Mesenchymal stem cell (in vitro differentiated cells and primary cell): Measurements from ENCODE around the gene IGSF21.

Experiments
- DNase-seq: peaks from one replicate; pipeline ENCODE4 v3.0.0-alpha.2; 2013
- H2AFZ ChIP-seq: one replicate; pipeline ENCODE4 v1.6.1; 2013; ENCODE audit warnings: low read depth, mild to moderate bottlenecking, control low read depth, inconsistent platforms, low read length, moderate library complexity
- H2AK5ac ChIP-seq: 2 replicates; pipeline ENCODE4 v1.6.1; 2013; ENCODE audit warnings: low read length, moderate library complexity, mild to moderate bottlenecking, inconsistent platforms; ENCODE audit not compliant: severe bottlenecking
- H2BK120ac ChIP-seq: one replicate; pipeline ENCODE4 v1.6.1; 2013; ENCODE audit warnings: low read depth, mild to moderate bottlenecking, inconsistent platforms, low read length, moderate library complexity
- H2BK12ac ChIP-seq, 2 experiments: one replicate each; pipeline ENCODE4 v1.6.1; 2013; ENCODE audit warnings: inconsistent platforms in 2 of 2, low read length in 2 of 2, mild to moderate bottlenecking in 2 of 2, moderate library complexity in 2 of 2, control low read depth in 1 of 2
- H2BK15ac ChIP-seq: one replicate; pipeline ENCODE4 v1.6.1; 2013; ENCODE audit warnings: mild to moderate bottlenecking, low read depth, inconsistent platforms; ENCODE audit not compliant: poor library complexity, severe bottlenecking
- H2BK5ac ChIP-seq: 2 replicates; pipeline ENCODE4 v1.6.1; 2013; ENCODE audit warnings: low read depth, mild to moderate bottlenecking, low read length, control low read depth, inconsistent platforms; ENCODE audit not compliant: poor library complexity, severe bottlenecking
- H3K14ac ChIP-seq, 2 experiments: one replicate each; pipeline ENCODE4 v1.6.1; 2013; ENCODE audit warnings: inconsistent platforms in 2 of 2, low read length in 2 of 2, control low read depth in 1 of 2, mild to moderate bottlenecking in 1 of 2, moderate library complexity in 1 of 2
- H3K18ac ChIP-seq, 2 experiments: one replicate each; pipeline ENCODE4 v1.6.1; 2013; ENCODE audit warnings: inconsistent platforms in 2 of 2, low read length in 2 of 2, control low read depth in 1 of 2, low read depth in 1 of 2, mild to moderate bottlenecking in 1 of 2
- H3K23ac ChIP-seq, 2 experiments: one replicate each; pipeline ENCODE4 v1.6.1; 2013; ENCODE audit warnings: inconsistent platforms in 2 of 2, low read length in 2 of 2, mild to moderate bottlenecking in 2 of 2, moderate library complexity in 2 of 2, control low read depth in 1 of 2
- H3K27ac ChIP-seq: 2 replicates; pipeline ENCODE4 v1.5.1; 2013; ENCODE audit warnings: mild to moderate bottlenecking, moderate library complexity, low read length, control low read depth, inconsistent platforms; ENCODE audit not compliant: poor library complexity, severe bottlenecking
- H3K27me3 ChIP-seq, 2 experiments: 2 replicates each; pipeline versions ENCODE4 v1.6.1 to v1.7.0; 2013; ENCODE audit warnings: low read length in 2 of 2, mild to moderate bottlenecking in 2 of 2, moderate library complexity in 2 of 2, control low read depth in 1 of 2, inconsistent platforms in 1 of 2; ENCODE audit not compliant: control insufficient read depth in 1 of 2, insufficient read depth in 1 of 2
- H3K36me3 ChIP-seq, 2 experiments: 2 replicates each; pipeline versions ENCODE4 v1.6.1 to v1.7.0; 2013; ENCODE audit warnings: low read length in 2 of 2, control low read depth in 1 of 2, inconsistent platforms in 1 of 2, low read depth in 1 of 2, mild to moderate bottlenecking in 1 of 2; ENCODE audit not compliant: insufficient read depth in 2 of 2, control insufficient read depth in 1 of 2
- H3K4ac ChIP-seq, 2 experiments: one replicate each; pipeline ENCODE4 v1.6.1; 2013; ENCODE audit warnings: inconsistent platforms in 2 of 2, low read length in 2 of 2, mild to moderate bottlenecking in 2 of 2, moderate library complexity in 2 of 2, control low read depth in 1 of 2, low read depth in 1 of 2
- H3K4me1 ChIP-seq: 2 replicates; pipeline ENCODE4 v1.6.1; 2013; ENCODE audit warnings: low read depth, low read length, control low read depth; ENCODE audit not compliant: control insufficient read depth, insufficient read depth
- H3K4me2 ChIP-seq: 2 replicates; pipeline ENCODE4 v1.6.1; 2013; ENCODE audit warnings: low read length, mild to moderate bottlenecking, inconsistent platforms; ENCODE audit not compliant: poor library complexity, severe bottlenecking
- H3K4me3 ChIP-seq, 2 experiments: 2 replicates each; pipeline versions ENCODE4 v1.5.1 to v1.7.0; 2013; ENCODE audit warnings: low read length in 2 of 2, mild to moderate bottlenecking in 2 of 2, control low read depth in 1 of 2, low read depth in 1 of 2; ENCODE audit not compliant: insufficient read depth in 1 of 2
- H3K79me1 ChIP-seq: replicated peaks from 2 replicates; pipeline ENCODE4 v1.6.1; 2013; ENCODE audit warnings: mild to moderate bottlenecking, control low read depth, low read length, inconsistent platforms; ENCODE audit not compliant: poor library complexity, severe bottlenecking
- H3K9ac ChIP-seq: 2 replicates; pipeline ENCODE4 v1.7.0; 2013; ENCODE audit warnings: mild to moderate bottlenecking, low read length, moderate library complexity
- H3K9me3 ChIP-seq: 2 replicates; pipeline ENCODE4 v1.7.0; 2013; ENCODE audit warnings: mild to moderate bottlenecking, low read length; ENCODE audit not compliant: control insufficient read depth
- H4K8ac ChIP-seq: one replicate; pipeline ENCODE4 v1.6.1; 2013; ENCODE audit warnings: inconsistent platforms, mild to moderate bottlenecking, low read length, moderate library complexity
- H4K91ac ChIP-seq: one replicate; pipeline ENCODE4 v1.6.1; 2013; ENCODE audit warnings: mild to moderate bottlenecking, low read length, inconsistent platforms
- WGBS: methylation state at CpG from one replicate; pipeline ENCODE4 v1.1.7; 2013; ENCODE audit warnings: mixed read lengths; 5-methylcytosine and 5-hydroxymethylcytosine counted together

IGSF21 gene

GRCh38 chr1:18340787-18341186, 233.2 kb downstream of the IGSF21 start:
- no peak overlapping the region for H2AK5ac ChIP-seq
- H4K91ac ChIP-seq: no peak overlapping the region
- H3K18ac ChIP-seq: no peak overlapping the region
- H3K4me1 ChIP-seq: no peaks in the 10 kb centered on the region
- no peak overlapping the region for H2BK120ac ChIP-seq
- whole genome bisulfite sequencing: 64% methylated on average over 2 of the region's 2 CpGs
- no peak overlapping the region for H2BK15ac ChIP-seq
- no peak overlapping the region for H3K4me3 ChIP-seq
- H3K9ac ChIP-seq: no peak overlapping the region
- no peak overlapping the region for H3K14ac ChIP-seq
- no peak overlapping the region for H3K27ac ChIP-seq
- no peak overlapping the region for H3K4ac ChIP-seq
- H3K9me3 ChIP-seq: no peaks in the 10 kb centered on the region
- H2BK12ac ChIP-seq: no peak overlapping the region
- no peak overlapping the region for H2BK5ac ChIP-seq
- no peak overlapping the region for H3K23ac ChIP-seq
- H3K27me3 ChIP-seq: peaks cover 0 to 21% of the 10 kb centered on the region in 2 experiments
- H3K36me3 ChIP-seq: no peaks in the 10 kb centered on the region
- no peak for DNase-seq
- H4K8ac ChIP-seq: no peak overlapping the region
- no peak overlapping the region for H3K4me2 ChIP-seq
- no peak overlapping the region for H2AFZ ChIP-seq
- H3K79me1 ChIP-seq: no peaks in the 10 kb centered on the region

DNA sequence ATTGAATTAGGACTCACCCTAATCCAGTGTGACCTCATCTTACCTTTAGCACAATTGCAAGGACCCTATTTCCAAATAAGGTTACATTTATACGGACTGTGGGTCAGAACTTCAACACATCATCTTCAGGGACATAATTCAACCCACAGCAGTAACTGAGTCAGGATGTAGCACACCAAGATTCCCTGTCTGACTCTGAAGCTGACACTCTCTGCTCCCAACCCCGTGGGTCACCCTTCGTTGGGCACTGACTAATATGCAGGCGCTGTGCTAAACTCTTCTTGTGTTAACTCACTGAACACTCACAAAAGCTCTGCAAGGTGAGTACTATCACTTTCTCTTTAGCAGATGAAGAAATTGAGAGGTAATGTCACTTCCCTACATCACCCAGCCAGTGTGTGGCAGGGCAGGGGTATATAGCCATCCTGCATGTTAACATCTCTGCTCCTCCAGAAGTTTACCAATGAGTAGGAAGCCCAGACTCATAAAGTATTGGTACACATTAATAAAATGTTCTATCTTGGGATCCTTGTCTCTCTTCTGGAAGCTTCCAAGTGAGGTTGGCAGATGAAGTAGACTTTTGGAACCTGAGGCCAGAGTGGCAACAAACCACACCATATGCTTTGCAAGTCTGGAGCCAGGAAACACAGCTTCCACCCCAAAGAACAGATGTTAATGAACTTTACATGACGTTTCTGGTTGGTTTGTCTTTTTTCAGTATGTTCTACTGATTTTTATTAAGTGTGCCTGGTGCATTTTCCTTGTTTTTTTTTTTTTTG, 233.9 kb downstream of the IGSF21 start:
- Histone ChIP-seq H2AFZ (no peak overlapping the region), H2BK120ac (no peak overlapping the region), H3K23ac (no peak overlapping the region), H3K36me3 (no peaks in the 10 kb centered on the region), H2BK5ac (no peak overlapping the region), H3K9ac (no peak overlapping the region), H3K4ac (no peak overlapping the region), H3K79me1 (no peaks in the 10 kb centered on the region), H3K4me1 (no peaks in the 10 kb centered on the region), H4K91ac (no peak overlapping the region), H3K4me2 (no peak overlapping the region), H3K27me3 (peaks cover 0 to 26% of the 10 kb centered on the region in 2 experiments), H2BK15ac (no peak overlapping the region), H3K18ac (no peak overlapping the region), H3K9me3 (no peaks in the 10 kb centered on the region), H2BK12ac (no peak overlapping the region), H3K14ac (no peak overlapping the region), H3K27ac (no peak overlapping the region), H4K8ac (no peak overlapping the region), H3K4me3 (no peak overlapping the region), H2AK5ac (no peak overlapping the region)
- DNase-seq: no peak
- WGBS: 78% methylated on average over 5 of the region's 5 CpGs

DNA sequence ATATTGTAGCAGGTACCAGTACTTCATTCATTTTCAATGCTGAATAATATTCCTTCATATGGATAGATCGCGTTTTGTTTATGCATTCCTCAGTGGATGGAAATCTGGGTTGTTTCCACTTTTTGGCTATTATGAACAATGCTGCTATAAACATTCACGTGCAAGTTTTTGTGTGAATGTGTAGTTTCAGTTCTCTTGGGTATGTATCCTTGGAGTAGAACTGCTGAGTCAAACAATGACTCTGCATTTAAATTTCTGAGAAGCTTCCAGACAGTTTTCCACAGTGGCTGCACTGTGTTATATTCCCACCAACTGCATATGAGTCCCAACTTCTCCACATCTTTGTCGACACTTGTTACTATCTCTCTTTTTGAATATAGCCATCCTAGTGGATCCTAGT, 235.1 kb downstream of the IGSF21 start:
- no peak overlapping the region for H3K18ac ChIP-seq
- no peak for DNase-seq

GRCh38 chr1:18343581-18343980, 236.0 kb downstream of the IGSF21 start:
- H3K27ac ChIP-seq: no peak overlapping the region
- no peak overlapping the region for H3K14ac ChIP-seq
- H3K27me3 ChIP-seq: peaks cover 0 to 33% of the 10 kb centered on the region in 2 experiments
- no peak overlapping the region for H2BK5ac ChIP-seq
- no peak overlapping the region for H4K91ac ChIP-seq
- H3K4ac ChIP-seq: no peak overlapping the region
- WGBS: 58% methylated on average over 4 of the region's 5 CpGs
- H3K18ac ChIP-seq: no peak overlapping the region
- H3K9ac ChIP-seq: no peak overlapping the region
- H3K4me1 ChIP-seq: no peaks in the 10 kb centered on the region
- no peaks in the 10 kb centered on the region for H3K79me1 ChIP-seq
- no peak overlapping the region for H2AK5ac ChIP-seq
- no peak overlapping the region for H2AFZ ChIP-seq
- no peak overlapping the region for H2BK12ac ChIP-seq
- H3K36me3 ChIP-seq: no peaks in the 10 kb centered on the region
- H3K23ac ChIP-seq: no peak overlapping the region
- H3K4me3 ChIP-seq: no peak overlapping the region
- H3K9me3 ChIP-seq: no peaks in the 10 kb centered on the region
- no peak for DNase-seq
- no peak overlapping the region for H3K4me2 ChIP-seq
- no peak overlapping the region for H2BK15ac ChIP-seq
- H4K8ac ChIP-seq: no peak overlapping the region
- no peak overlapping the region for H2BK120ac ChIP-seq

More for the DNA sequence above, 235.1 kb downstream of the IGSF21 start:
- Histone ChIP-seq H3K36me3 (no peaks in the 10 kb centered on the region), H3K4me2 (no peak overlapping the region), H3K4me3 (no peak overlapping the region), H3K79me1 (no peaks in the 10 kb centered on the region), H3K14ac (no peak overlapping the region), H3K23ac (no peak overlapping the region), H3K9ac (no peak overlapping the region), H4K8ac (no peak overlapping the region), H2BK120ac (no peak overlapping the region), H3K4me1 (no peaks in the 10 kb centered on the region), H3K27me3 (peaks cover 0 to 33% of the 10 kb centered on the region in 2 experiments), H3K9me3 (no peaks in the 10 kb centered on the region), H2BK15ac (no peak overlapping the region), H4K91ac (no peak overlapping the region), H3K27ac (no peak overlapping the region), H2BK12ac (no peak overlapping the region), H2AFZ (no peak overlapping the region), H3K4ac (no peak overlapping the region), H2BK5ac (no peak overlapping the region), H2AK5ac (no peak overlapping the region)
- 79% methylated on average over 3 of the region's 4 CpGs for WGBS
